Ovary (tissue), 3 donors: ENCODE measurements around the gene NUP188.

Experiments used
- EP300 ChIP-seq: sonication (generic); formaldehyde crosslinking; IDR thresholded peaks from one replicate; pipeline ENCODE4 v1.6.1; 2017; ENCODE audit warnings: antibody characterized with exemption
- POLR2A ChIP-seq: fragments of 450-650 bp; IDR thresholded peaks from one replicate; pipeline ENCODE4 v1.6.1; 2017; ENCODE audit warnings: antibody characterized with exemption, mild to moderate bottlenecking, moderate library complexity
- TF ChIP-seq, protein P1 (sequence below), 3 donors: fragments of 450-650 bp in 2 of 3; fragments of 200-600 bp in 1 of 3; IDR thresholded peaks; one replicate each; pipeline versions ENCODE4 v1.5.1 to v1.8.0; 2016 to 2022; ENCODE audit warnings: antibody characterized with exemption in 3 of 3, mild to moderate bottlenecking in 1 of 3
- donor health status: DM: no; HTN: no; CAD: no.

- TF ChIP-seq, protein P1, sequence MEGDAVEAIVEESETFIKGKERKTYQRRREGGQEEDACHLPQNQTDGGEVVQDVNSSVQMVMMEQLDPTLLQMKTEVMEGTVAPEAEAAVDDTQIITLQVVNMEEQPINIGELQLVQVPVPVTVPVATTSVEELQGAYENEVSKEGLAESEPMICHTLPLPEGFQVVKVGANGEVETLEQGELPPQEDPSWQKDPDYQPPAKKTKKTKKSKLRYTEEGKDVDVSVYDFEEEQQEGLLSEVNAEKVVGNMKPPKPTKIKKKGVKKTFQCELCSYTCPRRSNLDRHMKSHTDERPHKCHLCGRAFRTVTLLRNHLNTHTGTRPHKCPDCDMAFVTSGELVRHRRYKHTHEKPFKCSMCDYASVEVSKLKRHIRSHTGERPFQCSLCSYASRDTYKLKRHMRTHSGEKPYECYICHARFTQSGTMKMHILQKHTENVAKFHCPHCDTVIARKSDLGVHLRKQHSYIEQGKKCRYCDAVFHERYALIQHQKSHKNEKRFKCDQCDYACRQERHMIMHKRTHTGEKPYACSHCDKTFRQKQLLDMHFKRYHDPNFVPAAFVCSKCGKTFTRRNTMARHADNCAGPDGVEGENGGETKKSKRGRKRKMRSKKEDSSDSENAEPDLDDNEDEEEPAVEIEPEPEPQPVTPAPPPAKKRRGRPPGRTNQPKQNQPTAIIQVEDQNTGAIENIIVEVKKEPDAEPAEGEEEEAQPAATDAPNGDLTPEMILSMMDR (IDR thresholded peaks at IDR 0.05): no peak
- no peak for TF ChIP-seq EP300
- no peak for TF ChIP-seq POLR2A
Measured at GRCh38 chr9:128898382-128898781, 49.1 kb upstream of the NUP188 start.
